ENCODE results near the gene SFSWAP.
"Not testable (repeated sequence)": the region's sequence is repeated elsewhere in the genome, so short reads cannot be mapped to it uniquely, and the experiment has no call there.

The SFSWAP gene

GRCh38 chr12:131794061-131794460 is 83.2 kb downstream of the SFSWAP start:
- no peak for DNase-seq

- no peak for DNase-seq
Observed at GRCh38 chr12:131794573-131794972, 83.7 kb downstream of the SFSWAP start.

- no peak for DNase-seq
Observed at GRCh38 chr12:131795064-131795463, 84.2 kb downstream of the SFSWAP start.

- DNase-seq, result no peak
Observed at GRCh38 chr12:131795690-131796410, 85.0 kb downstream of the SFSWAP start.

GRCh38 chr12:131796411-131796736 is 85.5 kb downstream of the SFSWAP start:
- no peak for DNase-seq

- no peak for DNase-seq
Observed at GRCh38 chr12:131796754-131797587, 86.1 kb downstream of the SFSWAP start.

GRCh38 chr12:131797588-131797934 is 86.7 kb downstream of the SFSWAP start:
- no peak for DNase-seq

GRCh38 chr12:131799195-131799594 is 88.3 kb downstream of the SFSWAP start:
- DNase-seq, result no peak

GRCh38 chr12:131799828-131800593 is 89.1 kb downstream of the SFSWAP start:
- DNase-seq, result no peak

GRCh38 chr12:131800594-131801135 is 89.8 kb downstream of the SFSWAP start:
- DNase-seq, result no peak

GRCh38 chr12:131801254-131801866 is 90.5 kb downstream of the SFSWAP start:
- no peak for DNase-seq

GRCh38 chr12:131803961-131804521 is 93.2 kb downstream of the SFSWAP start:
- DNase-seq, result no peak

- no peak for DNase-seq
Observed at GRCh38 chr12:131805421-131805820, 94.5 kb downstream of the SFSWAP start.

GRCh38 chr12:131806674-131807073 is 95.8 kb downstream of the SFSWAP start:
- no peak for DNase-seq

GRCh38 chr12:131808744-131809371 is 98.0 kb downstream of the SFSWAP start:
- no peak for DNase-seq

- DNase-seq, result not testable (repeated sequence)
Observed at GRCh38 chr12:131809476-131810254, 98.8 kb downstream of the SFSWAP start.

- DNase-seq, result no peak
Observed at GRCh38 chr12:131810726-131811125, 99.8 kb downstream of the SFSWAP start.

- no peak for DNase-seq
Observed at GRCh38 chr12:131815131-131815530, 104.2 kb downstream of the SFSWAP start.

GRCh38 chr12:131816495-131816894 is 105.6 kb downstream of the SFSWAP start:
- DNase-seq, result no peak

GRCh38 chr12:131817241-131817640 is 106.4 kb downstream of the SFSWAP start:
- no peak for DNase-seq
